NCI-H1105 treated with DMSO at 0.1 percent for 48 hours (cell line): ENCODE measurements around the gene PLIN5.

ENCODE experiments used
- DNase-seq: peaks from one replicate; lab custom pipeline; 2025; lab: John Stamatoyannopoulos, UW

The PLIN5 gene

GRCh38 chr19:4505570-4506448 is 29.2 kb downstream of the PLIN5 start:
- DNase-seq = no peak

GRCh38 chr19:4504891-4505569 is 30.0 kb downstream of the PLIN5 start:
- no peak for DNase-seq

- DNase-seq = no peak
These were observed 30.7 kb downstream of the PLIN5 start for GRCh38 chr19:4504297-4504701.

GRCh38 chr19:4503825-4504170 is 31.2 kb downstream of the PLIN5 start:
- DNase-seq = no peak

GRCh38 chr19:4503132-4503824 is 31.7 kb downstream of the PLIN5 start:
- no peak for DNase-seq

- no peak for DNase-seq
These were observed 32.5 kb downstream of the PLIN5 start for GRCh38 chr19:4502282-4503131.

- no peak for DNase-seq
These were observed 33.3 kb downstream of the PLIN5 start for GRCh38 chr19:4501691-4502090.

- no peak for DNase-seq
These were observed 34.0 kb downstream of the PLIN5 start for GRCh38 chr19:4500841-4501591.

GRCh38 chr19:4499855-4500254 is 35.2 kb downstream of the PLIN5 start:
- no peak for DNase-seq

- DNase-seq = no peak
These were observed 35.7 kb downstream of the PLIN5 start for GRCh38 chr19:4499318-4499717.

GRCh38 chr19:4498694-4499093 is 36.3 kb downstream of the PLIN5 start:
- DNase-seq = no peak

GRCh38 chr19:4497770-4498389 is 37.1 kb downstream of the PLIN5 start:
- no peak for DNase-seq

GRCh38 chr19:4496304-4496703 is 38.7 kb downstream of the PLIN5 start:
- no peak for DNase-seq

GRCh38 chr19:4495471-4495870 is 39.6 kb downstream of the PLIN5 start:
- no peak for DNase-seq

- no peak for DNase-seq
These were observed 40.3 kb downstream of the PLIN5 start for GRCh38 chr19:4494691-4495064.

GRCh38 chr19:4493929-4494690 is 40.9 kb downstream of the PLIN5 start:
- DNase-seq = no peak

- no peak for DNase-seq
These were observed 41.7 kb downstream of the PLIN5 start for GRCh38 chr19:4493104-4493928.

GRCh38 chr19:4492337-4493103 is 42.5 kb downstream of the PLIN5 start:
- DNase-seq = no peak
